ENCODE data around the gene NR3C1. TPM values are rescaled to one million over a fixed set of nuclear protein-coding genes. Genes with fewer than 3 reads are reported as not detected.

Gene NR3C1
- total and polyA plus RNA-seq, 2 of the 4 experiments (the other 2 are of a cell fraction) = 13.7 to 77.4 TPM

DNA sequence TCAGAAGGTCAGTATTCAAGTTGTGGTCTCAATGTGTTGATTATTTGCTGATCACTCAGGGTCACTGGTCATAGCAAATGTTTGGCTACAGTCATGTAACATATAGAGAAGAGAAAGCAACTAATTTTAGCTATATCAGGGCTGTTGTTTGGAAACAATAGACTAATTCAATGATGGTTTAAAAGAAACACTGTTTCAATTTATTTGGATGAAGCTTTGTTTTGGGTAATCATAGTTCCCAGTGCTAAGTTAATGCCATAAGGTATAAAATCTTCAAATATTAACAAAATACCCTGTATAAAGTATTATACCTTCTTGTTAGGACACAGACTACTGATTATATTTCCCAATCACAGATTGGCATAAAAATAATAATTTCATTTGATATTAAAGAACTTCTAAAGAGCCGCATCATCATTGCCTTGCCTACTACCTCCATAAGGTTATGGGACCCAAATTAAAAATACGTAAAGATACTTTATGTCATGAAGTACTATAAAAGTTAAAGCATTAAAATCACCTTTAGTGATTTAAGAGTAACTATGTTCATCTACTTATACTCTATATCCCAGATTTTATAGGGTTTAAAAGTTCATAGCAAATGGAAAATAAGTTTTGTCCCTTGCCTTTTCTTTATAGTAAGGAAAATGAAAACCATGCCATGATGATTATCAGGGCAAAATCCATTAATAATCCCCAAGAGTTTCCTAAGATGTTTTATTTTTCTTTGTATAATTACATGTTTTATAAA is 6.0 kb downstream of the NR3C1 start:
- H3K14ac ChIP-seq (replicated peaks; ENCODE audit: low read depth, low read length) = peak overlapping the region; percentile 27; the same call in 1 of the 2 replicates
- no peaks in the 10 kb centered on the region for H3K9me3 ChIP-seq (ENCODE audit: control insufficient read depth, insufficient read depth, low read length)
- H3K4me3 ChIP-seq (ENCODE audit: insufficient read depth, low read depth, low read length) = peak overlapping the region; percentile 11; the same call in 1 of the 2 replicates
- intact Hi-C loops (cut with micrococcal nuclease) = loop anchor here (5.0 kb wide), 1 partner anchor 40 kb away; no protein-coding TSS in a partner anchor
- H3K4ac ChIP-seq (ENCODE audit: low read depth, low read length) = no peak overlapping the region
- no TSS peak for BruUV-seq (replicated peaks)
- H4K5ac ChIP-seq (ENCODE audit: low read depth, low read length) = no peak overlapping the region
- peaks cover 4% of the 10 kb centered on the region for H3K4me1 ChIP-seq (ENCODE audit: control insufficient read depth, insufficient read depth, low read length)
- ChIA-PET POLR2A (ENCODE audit: unreplicated experiment) (no interaction called here), CTCF (interaction anchor here (0.8 to 1.4 kb wide), 2 partner anchors 47 to 427 kb away, joined by 3 read pairs; no protein-coding TSS in a partner anchor)
- no peaks in the 10 kb centered on the region for H3K27me3 ChIP-seq (ENCODE audit: control insufficient read depth, insufficient read depth, low read length)
- H2BK120ac ChIP-seq (ENCODE audit: low read depth, low read length) = no peak overlapping the region
- no peak overlapping the region for H2BK20ac ChIP-seq (ENCODE audit: low read depth, low read length)
- dilution Hi-C loops (cut with HindIII; ENCODE audit: low sequenced_read_pairs, unreplicated experiment) = no loop called here
- no peak overlapping the region for H2BK15ac ChIP-seq (ENCODE audit: low read depth, low read length)
- H2BK5ac ChIP-seq (ENCODE audit: low read depth, low read length, poor library complexity, severe bottlenecking) = peak overlapping the region; percentile 32
- no peak overlapping the region for H2AFZ ChIP-seq (replicated peaks; ENCODE audit: low read length, poor library complexity)
- peak overlapping the region; percentile 85 for H3K4me2 ChIP-seq (ENCODE audit: low read depth, low read length)
- no peak overlapping the region for H2AK5ac ChIP-seq (ENCODE audit: low read depth, low read length)
- peaks cover 61% of the 10 kb centered on the region; the same call in 1 of the 2 replicates for H4K20me1 ChIP-seq (ENCODE audit: insufficient read depth, low read length)
- peaks cover 0 to 27% of the 10 kb centered on the region in 2 experiments; a peak in 2 of 4 replicates for H3K79me1 ChIP-seq (ENCODE audit: low read depth in 1 of 2, low read length in 2 of 2)
- ATAC-seq (ENCODE audit: low read depth) = no peak
- H3K18ac ChIP-seq (ENCODE audit: low read depth, low read length) = no peak overlapping the region
- peaks cover 9% of the 10 kb centered on the region for H3K36me3 ChIP-seq (ENCODE audit: control insufficient read depth, insufficient read depth, low read length)
- H3K9ac ChIP-seq (ENCODE audit: low read depth, low read length) = no peak overlapping the region
- no CpG with 5 or more reads among the region's 2 CpGs for WGBS, 2 experiments (ENCODE audit: extremely low coverage in 2 of 2, insufficient read length in 1 of 2)
- no peaks in the 10 kb centered on the region for H3K9me1 ChIP-seq (ENCODE audit: insufficient read depth, low read length)
- no peak overlapping the region for H2AK9ac ChIP-seq (replicated peaks; ENCODE audit: low read depth, low read length, poor library complexity)
- H3K56ac ChIP-seq (ENCODE audit: extremely low read depth, insufficient read depth, low read length) = no peak overlapping the region
- H4K91ac ChIP-seq (ENCODE audit: insufficient read depth, low read depth, low read length) = no peak overlapping the region
- no peak overlapping the region for H4K8ac ChIP-seq (ENCODE audit: low read depth in 2 of 2, low read length in 2 of 2)
- H3K27ac ChIP-seq (ENCODE audit: insufficient read depth, low read length) = no peak overlapping the region
- in situ Hi-C loops (cut with MboI; ENCODE audit: low sequenced_read_pairs) = no loop called here
- no peak overlapping the region for H3K23ac ChIP-seq (ENCODE audit: low read depth, low read length)
- no peak for DNase-seq
- TF ChIP-seq RCOR1 (IDR thresholded peaks at IDR 0.05; ENCODE audit: insufficient replicate concordance, low read length) (no peak), MXI1 (IDR thresholded peaks at IDR 0.05; ENCODE audit: borderline replicate concordance, low read depth, low read length) (no peak), CHD1 (IDR thresholded peaks at IDR 0.05; ENCODE audit: low read depth, low read length) (no peak), CEBPB (IDR thresholded peaks at IDR 0.05; ENCODE audit: low read depth, low read length) (no peak), POLR2A (IDR thresholded peaks at IDR 0.05; ENCODE audit: low read depth, low read length) (no peak), MAZ (IDR thresholded peaks at IDR 0.05; ENCODE audit: borderline replicate concordance, low read depth, low read length) (no peak), BHLHE40 (IDR thresholded peaks at IDR 0.05; ENCODE audit: low read depth, low read length) (no peak), NFE2L2 (IDR thresholded peaks at IDR 0.05; ENCODE audit: low read depth, low read length) (no peak), RFX5 (IDR thresholded peaks at IDR 0.05; ENCODE audit: low read depth, low read length) (no peak), FOS (IDR thresholded peaks at IDR 0.05; ENCODE audit: low read depth, low read length) (no peak), SMC3 (IDR thresholded peaks at IDR 0.05; ENCODE audit: low read depth, low read length) (no peak), USF2 (IDR thresholded peaks at IDR 0.05; ENCODE audit: low read depth, low read length) (no peak), RAD21 (IDR thresholded peaks at IDR 0.05; ENCODE audit: low read length) (no peak), MAFK (IDR thresholded peaks at IDR 0.05; ENCODE audit: low read depth, low read length) (no peak)
- TF ChIP-seq, protein P1, sequence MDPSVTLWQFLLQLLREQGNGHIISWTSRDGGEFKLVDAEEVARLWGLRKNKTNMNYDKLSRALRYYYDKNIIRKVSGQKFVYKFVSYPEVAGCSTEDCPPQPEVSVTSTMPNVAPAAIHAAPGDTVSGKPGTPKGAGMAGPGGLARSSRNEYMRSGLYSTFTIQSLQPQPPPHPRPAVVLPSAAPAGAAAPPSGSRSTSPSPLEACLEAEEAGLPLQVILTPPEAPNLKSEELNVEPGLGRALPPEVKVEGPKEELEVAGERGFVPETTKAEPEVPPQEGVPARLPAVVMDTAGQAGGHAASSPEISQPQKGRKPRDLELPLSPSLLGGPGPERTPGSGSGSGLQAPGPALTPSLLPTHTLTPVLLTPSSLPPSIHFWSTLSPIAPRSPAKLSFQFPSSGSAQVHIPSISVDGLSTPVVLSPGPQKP (IDR thresholded peaks at IDR 0.05; ENCODE audit: borderline replicate concordance, low read depth, low read length) = no peak
